Liver (tissue), 3 donors: ENCODE data around the gene SRGAP3.

Source experiments
- SP1 ChIP-seq: IDR thresholded peaks from 2 replicates; pipeline ENCODE4 v1.6.1; 2018; ENCODE audit warnings: antibody characterized with exemption, mild to moderate bottlenecking
- TF ChIP-seq, protein P1 (sequence below): fragments of 150-350 bp; IDR thresholded peaks from 2 replicates; pipeline ENCODE4 v1.5.1; 2017; ENCODE audit warnings: improper control_type of control experiment, low read depth, low read length; ENCODE audit not compliant: missing input control
- TF ChIP-seq, protein P2 (sequence below): IDR thresholded peaks from 2 replicates; pipeline ENCODE4 v1.6.1; 2016; ENCODE audit warnings: antibody characterized with exemption
- donor health status: healthy.
- donor health status: healthy.

DNA sequence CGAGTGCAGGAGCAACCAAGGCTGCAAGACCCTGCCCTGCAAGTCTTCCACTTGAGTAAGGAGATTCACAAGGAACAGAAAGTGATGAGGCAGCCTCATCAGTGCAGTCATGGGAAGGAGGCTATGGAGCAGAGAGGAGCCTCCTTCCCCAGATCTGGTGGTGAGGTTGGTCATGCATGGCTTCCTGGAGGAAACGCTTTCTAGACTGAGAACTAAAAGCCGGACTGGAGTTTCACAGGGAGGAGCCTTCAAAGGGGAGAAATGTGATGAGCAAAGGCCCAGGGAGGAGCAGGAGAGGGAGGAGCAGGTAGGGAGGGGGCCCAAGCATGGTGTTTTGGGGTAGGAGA, 139.9 kb downstream of the SRGAP3 start:
- TF ChIP-seq, protein P1, sequence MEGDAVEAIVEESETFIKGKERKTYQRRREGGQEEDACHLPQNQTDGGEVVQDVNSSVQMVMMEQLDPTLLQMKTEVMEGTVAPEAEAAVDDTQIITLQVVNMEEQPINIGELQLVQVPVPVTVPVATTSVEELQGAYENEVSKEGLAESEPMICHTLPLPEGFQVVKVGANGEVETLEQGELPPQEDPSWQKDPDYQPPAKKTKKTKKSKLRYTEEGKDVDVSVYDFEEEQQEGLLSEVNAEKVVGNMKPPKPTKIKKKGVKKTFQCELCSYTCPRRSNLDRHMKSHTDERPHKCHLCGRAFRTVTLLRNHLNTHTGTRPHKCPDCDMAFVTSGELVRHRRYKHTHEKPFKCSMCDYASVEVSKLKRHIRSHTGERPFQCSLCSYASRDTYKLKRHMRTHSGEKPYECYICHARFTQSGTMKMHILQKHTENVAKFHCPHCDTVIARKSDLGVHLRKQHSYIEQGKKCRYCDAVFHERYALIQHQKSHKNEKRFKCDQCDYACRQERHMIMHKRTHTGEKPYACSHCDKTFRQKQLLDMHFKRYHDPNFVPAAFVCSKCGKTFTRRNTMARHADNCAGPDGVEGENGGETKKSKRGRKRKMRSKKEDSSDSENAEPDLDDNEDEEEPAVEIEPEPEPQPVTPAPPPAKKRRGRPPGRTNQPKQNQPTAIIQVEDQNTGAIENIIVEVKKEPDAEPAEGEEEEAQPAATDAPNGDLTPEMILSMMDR, result no peak
- no peak for TF ChIP-seq SP1
- TF ChIP-seq, protein P2, sequence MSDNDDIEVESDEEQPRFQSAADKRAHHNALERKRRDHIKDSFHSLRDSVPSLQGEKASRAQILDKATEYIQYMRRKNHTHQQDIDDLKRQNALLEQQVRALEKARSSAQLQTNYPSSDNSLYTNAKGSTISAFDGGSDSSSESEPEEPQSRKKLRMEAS, result no peak
